ENCODE results near the gene PCED1B.
"Not testable (repeated sequence)": the region's sequence is repeated elsewhere in the genome, so short reads cannot be mapped to it uniquely, and the experiment has no call there.

The PCED1B gene

GRCh38 chr12:47111854-47112253 lies 32.4 kb downstream of the PCED1B start:
- Mint-ChIP-seq H3K9me3 (ENCODE audit: low read depth) (no peaks in the 10 kb centered on the region), H3K27me3 (no peaks in the 10 kb centered on the region), H3K36me3 (peaks cover 35% of the 10 kb centered on the region), H3K4me3 (peak overlapping the region; percentile 31), H3K27ac (peak overlapping the region; percentile 56), H3K4me1 (ENCODE audit: low read depth) (peaks cover 33% of the 10 kb centered on the region)

GRCh38 chr12:47112679-47113078 lies 33.3 kb downstream of the PCED1B start:
- Mint-ChIP-seq H3K4me3 (no peak overlapping the region), H3K27me3 (no peaks in the 10 kb centered on the region), H3K36me3 (peaks cover 34% of the 10 kb centered on the region), H3K9me3 (ENCODE audit: low read depth) (no peaks in the 10 kb centered on the region), H3K27ac (peak overlapping the region; percentile 22), H3K4me1 (ENCODE audit: low read depth) (peaks cover 33% of the 10 kb centered on the region)

GRCh38 chr12:47114481-47114892 lies 35.1 kb downstream of the PCED1B start:
- no peak overlapping the region for H3K4me3 Mint-ChIP-seq
- H3K27ac Mint-ChIP-seq = no peak overlapping the region
- H3K9me3 Mint-ChIP-seq (ENCODE audit: low read depth) = no peaks in the 10 kb centered on the region
- H3K36me3 Mint-ChIP-seq = peaks cover 32% of the 10 kb centered on the region
- H3K27me3 Mint-ChIP-seq = no peaks in the 10 kb centered on the region
- H3K4me1 Mint-ChIP-seq (ENCODE audit: low read depth) = peaks cover 33% of the 10 kb centered on the region

- H3K27ac Mint-ChIP-seq = not testable (repeated sequence)
These were observed 37.9 kb downstream of the PCED1B start for GRCh38 chr12:47117305-47117704.

GRCh38 chr12:47120736-47121135 lies 41.3 kb downstream of the PCED1B start:
- H3K27me3 Mint-ChIP-seq = no peaks in the 10 kb centered on the region
- peak overlapping the region; percentile 11 for H3K4me3 Mint-ChIP-seq
- no peaks in the 10 kb centered on the region for H3K9me3 Mint-ChIP-seq (ENCODE audit: low read depth)
- H3K36me3 Mint-ChIP-seq = peaks cover 31% of the 10 kb centered on the region
- H3K4me1 Mint-ChIP-seq (ENCODE audit: low read depth) = peaks cover 35% of the 10 kb centered on the region
- H3K27ac Mint-ChIP-seq = peak overlapping the region; percentile 94

More at GRCh38 chr12:47117305-47117704, 37.9 kb downstream of the PCED1B start:
- peaks cover 24% of the 10 kb centered on the region for H3K4me1 Mint-ChIP-seq (ENCODE audit: low read depth)
- not testable (repeated sequence) for H3K9me3 Mint-ChIP-seq (ENCODE audit: low read depth); H3K27me3 Mint-ChIP-seq; H3K4me3 Mint-ChIP-seq
- peaks cover 26% of the 10 kb centered on the region for H3K36me3 Mint-ChIP-seq

- Mint-ChIP-seq H3K27ac (peak overlapping the region; percentile 94), H3K9me3 (ENCODE audit: low read depth) (no peaks in the 10 kb centered on the region), H3K36me3 (peaks cover 29% of the 10 kb centered on the region), H3K27me3 (no peaks in the 10 kb centered on the region), H3K4me3 (peak overlapping the region; percentile 11), H3K4me1 (ENCODE audit: low read depth) (peaks cover 35% of the 10 kb centered on the region)
These were observed 41.7 kb downstream of the PCED1B start for GRCh38 chr12:47121146-47121545.

- H3K27ac Mint-ChIP-seq = peak overlapping the region; percentile 37
- no peak overlapping the region for H3K4me3 Mint-ChIP-seq
- no peaks in the 10 kb centered on the region for H3K27me3 Mint-ChIP-seq
- peaks cover 29% of the 10 kb centered on the region for H3K36me3 Mint-ChIP-seq
- no peaks in the 10 kb centered on the region for H3K9me3 Mint-ChIP-seq (ENCODE audit: low read depth)
- H3K4me1 Mint-ChIP-seq (ENCODE audit: low read depth) = peaks cover 35% of the 10 kb centered on the region
These were observed 43.2 kb downstream of the PCED1B start for GRCh38 chr12:47122602-47123001.

GRCh38 chr12:47123730-47124129 lies 44.3 kb downstream of the PCED1B start:
- H3K36me3 Mint-ChIP-seq = peaks cover 30% of the 10 kb centered on the region
- peaks cover 37% of the 10 kb centered on the region for H3K4me1 Mint-ChIP-seq (ENCODE audit: low read depth)
- H3K27ac Mint-ChIP-seq = no peak overlapping the region

GRCh38 chr12:47124451-47124850 lies 45.0 kb downstream of the PCED1B start:
- H3K27ac Mint-ChIP-seq = no peak overlapping the region
- H3K9me3 Mint-ChIP-seq (ENCODE audit: low read depth) = no peaks in the 10 kb centered on the region
- peaks cover 28% of the 10 kb centered on the region for H3K36me3 Mint-ChIP-seq
- no peak overlapping the region for H3K4me3 Mint-ChIP-seq
- peaks cover 37% of the 10 kb centered on the region for H3K4me1 Mint-ChIP-seq (ENCODE audit: low read depth)
- H3K27me3 Mint-ChIP-seq = no peaks in the 10 kb centered on the region

More at GRCh38 chr12:47123730-47124129, 44.3 kb downstream of the PCED1B start:
- H3K4me3 Mint-ChIP-seq = no peak overlapping the region
- H3K9me3 Mint-ChIP-seq (ENCODE audit: low read depth) = no peaks in the 10 kb centered on the region
- H3K27me3 Mint-ChIP-seq = no peaks in the 10 kb centered on the region

GRCh38 chr12:47126246-47126645 lies 46.8 kb downstream of the PCED1B start:
- Mint-ChIP-seq H3K4me3 (no peak overlapping the region), H3K36me3 (peaks cover 28% of the 10 kb centered on the region), H3K27me3 (no peaks in the 10 kb centered on the region), H3K9me3 (ENCODE audit: low read depth) (no peaks in the 10 kb centered on the region), H3K4me1 (ENCODE audit: low read depth) (peaks cover 27% of the 10 kb centered on the region), H3K27ac (no peak overlapping the region)

GRCh38 chr12:47131011-47131410 lies 51.6 kb downstream of the PCED1B start:
- Mint-ChIP-seq H3K4me1 (ENCODE audit: low read depth) (peaks cover 16% of the 10 kb centered on the region), H3K27ac (no peak overlapping the region)

GRCh38 chr12:47134005-47134404 lies 54.6 kb downstream of the PCED1B start:
- Mint-ChIP-seq H3K9me3 (ENCODE audit: low read depth) (no peaks in the 10 kb centered on the region), H3K4me3 (no peak overlapping the region), H3K4me1 (ENCODE audit: low read depth) (peaks cover 14% of the 10 kb centered on the region), H3K27me3 (no peaks in the 10 kb centered on the region), H3K27ac (peak overlapping the region; percentile 67), H3K36me3 (peaks cover 21% of the 10 kb centered on the region)

More at GRCh38 chr12:47131011-47131410, 51.6 kb downstream of the PCED1B start:
- no peak overlapping the region for H3K4me3 Mint-ChIP-seq
- peaks cover 26% of the 10 kb centered on the region for H3K36me3 Mint-ChIP-seq
- H3K27me3 Mint-ChIP-seq = no peaks in the 10 kb centered on the region
- no peaks in the 10 kb centered on the region for H3K9me3 Mint-ChIP-seq (ENCODE audit: low read depth)

GRCh38 chr12:47135578-47135977 lies 56.2 kb downstream of the PCED1B start:
- H3K4me3 Mint-ChIP-seq = no peak overlapping the region

GRCh38 chr12:47139000-47139681 lies 59.7 kb downstream of the PCED1B start:
- peaks cover 14% of the 10 kb centered on the region for H3K4me1 Mint-ChIP-seq (ENCODE audit: low read depth)
- H3K4me3 Mint-ChIP-seq = no peak overlapping the region
- no peaks in the 10 kb centered on the region for H3K27me3 Mint-ChIP-seq
- H3K9me3 Mint-ChIP-seq (ENCODE audit: low read depth) = no peaks in the 10 kb centered on the region
- peaks cover 40% of the 10 kb centered on the region for H3K36me3 Mint-ChIP-seq
- peak overlapping the region; percentile 25 for H3K27ac Mint-ChIP-seq

More at GRCh38 chr12:47135578-47135977, 56.2 kb downstream of the PCED1B start:
- H3K9me3 Mint-ChIP-seq (ENCODE audit: low read depth) = no peaks in the 10 kb centered on the region
- H3K36me3 Mint-ChIP-seq = peaks cover 32% of the 10 kb centered on the region
- peaks cover 20% of the 10 kb centered on the region for H3K4me1 Mint-ChIP-seq (ENCODE audit: low read depth)
- H3K27ac Mint-ChIP-seq = no peak overlapping the region
- no peaks in the 10 kb centered on the region for H3K27me3 Mint-ChIP-seq

GRCh38 chr12:47141459-47141858 lies 62.0 kb downstream of the PCED1B start:
- Mint-ChIP-seq H3K4me1 (ENCODE audit: low read depth) (peaks cover 34% of the 10 kb centered on the region), H3K9me3 (ENCODE audit: low read depth) (peaks cover 4% of the 10 kb centered on the region), H3K27ac (no peak overlapping the region), H3K36me3 (peaks cover 30% of the 10 kb centered on the region), H3K27me3 (no peaks in the 10 kb centered on the region), H3K4me3 (no peak overlapping the region)

GRCh38 chr12:47144769-47145168 lies 65.3 kb downstream of the PCED1B start:
- Mint-ChIP-seq H3K36me3 (peaks cover 25% of the 10 kb centered on the region), H3K4me1 (ENCODE audit: low read depth) (peaks cover 37% of the 10 kb centered on the region), H3K9me3 (ENCODE audit: low read depth) (peaks cover 9% of the 10 kb centered on the region), H3K27ac (peak overlapping the region; percentile 30), H3K4me3 (no peak overlapping the region), H3K27me3 (no peaks in the 10 kb centered on the region)

Measured in activated naive CD8-positive, alpha-beta T cell (primary cell).